Measurements from ENCODE around the gene ADRB1.

The ADRB1 gene

DNA sequence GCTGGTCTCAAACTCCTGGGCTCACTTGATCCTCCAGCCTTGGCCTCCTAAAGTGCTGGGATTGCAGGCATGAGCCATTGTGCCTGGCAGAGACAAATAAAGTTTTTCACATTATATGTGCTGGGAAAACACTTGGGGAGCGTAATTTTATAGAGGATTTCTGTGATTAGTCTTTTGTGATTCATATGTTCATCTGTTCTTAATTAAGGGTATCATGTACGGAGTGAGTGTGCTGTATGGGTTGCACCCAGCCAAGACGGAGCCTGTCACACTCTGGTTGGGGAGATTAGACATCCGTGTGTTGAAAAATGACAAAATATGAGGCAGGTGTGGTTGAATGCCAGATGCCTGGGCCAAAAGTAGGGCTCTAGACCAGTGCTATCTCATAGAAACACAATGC is 10.3 kb downstream of the ADRB1 start:
- FAIRE-seq (no peak), DNase-seq (ENCODE audit: low spot score) (no peak)

DNA sequence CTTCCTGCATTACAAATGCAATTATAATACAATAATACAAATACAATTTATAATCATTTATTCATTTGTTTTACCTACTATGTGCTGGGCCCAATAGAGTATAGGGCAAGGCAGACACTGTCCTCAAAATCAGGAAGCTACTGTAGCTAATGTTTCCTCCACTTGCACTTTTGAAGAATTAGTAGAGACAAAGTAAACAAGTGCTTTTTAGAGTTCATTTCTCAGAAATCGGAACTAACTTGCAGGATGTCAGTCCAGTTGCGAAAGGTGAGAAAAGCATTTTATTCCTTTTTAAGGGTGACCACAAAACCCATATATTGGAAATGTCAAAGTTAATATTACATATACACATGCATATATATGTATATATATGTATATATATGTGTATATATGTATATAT is 14.2 kb downstream of the ADRB1 start:
- DNase-seq (ENCODE audit: low spot score) (no peak), FAIRE-seq (no peak)

DNA sequence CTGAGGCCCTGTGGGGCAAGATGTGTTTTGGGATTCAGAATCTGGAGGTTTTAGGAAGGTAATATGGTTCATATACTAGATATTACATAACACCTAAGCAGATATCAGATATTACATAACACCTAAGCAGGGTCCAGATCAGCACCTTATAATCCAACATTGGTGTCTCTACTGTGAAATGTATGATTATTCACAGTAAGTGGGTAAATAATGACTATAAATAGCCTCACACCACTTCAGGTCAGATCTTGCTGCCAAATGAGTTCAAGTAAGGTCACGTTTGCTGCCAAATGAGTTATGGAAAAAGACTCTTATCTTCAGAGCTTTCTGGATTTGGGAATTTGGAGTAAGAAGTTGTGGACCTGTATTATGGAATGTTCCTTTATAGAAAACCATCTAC is 14.6 kb downstream of the ADRB1 start:
- FAIRE-seq, result no peak

DNA sequence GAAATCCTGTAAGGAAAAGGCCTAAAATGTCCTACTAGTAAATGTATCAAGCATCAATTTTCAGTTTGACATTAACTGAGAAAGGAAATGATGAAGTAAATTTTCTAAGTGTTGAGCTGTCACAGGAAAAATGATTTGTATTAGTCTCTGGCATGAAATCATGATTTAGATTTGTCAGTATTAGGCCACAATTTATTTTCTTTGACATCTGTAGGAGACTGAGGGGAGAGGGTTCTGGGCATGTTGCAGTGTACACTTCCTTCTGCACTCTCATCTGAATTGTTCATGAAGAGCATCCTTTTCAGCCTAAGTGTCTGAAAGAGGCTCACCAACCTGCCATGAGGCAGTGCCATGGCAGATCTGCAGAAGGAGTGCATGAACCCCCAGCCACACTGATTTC is 15.9 kb downstream of the ADRB1 start:
- DNase-seq (ENCODE audit: low spot score) (no peak), FAIRE-seq (no peak)

More for the DNA sequence above, 14.6 kb downstream of the ADRB1 start:
- DNase-seq (ENCODE audit: low spot score), result no peak

DNA sequence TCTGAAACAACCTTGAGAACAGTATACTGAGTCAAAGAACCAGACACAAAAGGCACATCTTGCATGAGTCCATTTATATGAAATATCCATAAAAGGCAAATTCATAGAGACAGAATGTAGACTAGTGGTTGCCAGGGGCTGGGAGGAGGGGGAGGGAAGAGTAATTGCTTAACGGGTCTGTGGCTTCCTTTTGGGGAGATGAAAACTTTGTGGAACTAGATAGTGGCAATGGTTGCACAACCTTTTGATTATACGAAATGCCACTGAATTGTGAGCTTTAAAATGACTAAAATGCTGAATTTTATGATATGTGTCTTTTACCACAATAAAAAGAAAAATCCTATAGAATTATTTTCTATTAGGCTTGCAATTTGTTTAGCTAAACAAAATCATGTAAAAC is 16.8 kb downstream of the ADRB1 start:
- FAIRE-seq (no peak), DNase-seq (ENCODE audit: low spot score) (no peak)

DNA sequence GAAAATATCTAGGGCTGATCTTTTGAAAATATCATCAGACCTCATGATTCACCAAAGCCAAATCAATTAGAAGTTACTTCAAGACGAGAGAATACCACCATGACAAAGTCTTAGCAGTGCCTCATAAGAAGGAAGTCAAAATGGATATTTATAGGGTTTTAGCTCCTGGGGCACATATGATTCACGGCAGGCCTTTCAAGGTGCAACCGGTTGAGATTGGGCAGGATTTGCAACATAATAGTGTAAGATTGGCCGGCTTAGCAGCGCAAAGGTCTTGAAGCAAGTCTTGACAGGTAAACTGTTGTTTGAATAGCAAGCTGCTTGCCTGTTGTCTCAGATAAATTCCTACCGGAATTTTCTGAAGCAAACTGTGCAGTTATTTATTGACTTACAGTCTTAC is 17.5 kb downstream of the ADRB1 start:
- DNase-seq (ENCODE audit: low spot score), result no peak
- no peak for FAIRE-seq

DNA sequence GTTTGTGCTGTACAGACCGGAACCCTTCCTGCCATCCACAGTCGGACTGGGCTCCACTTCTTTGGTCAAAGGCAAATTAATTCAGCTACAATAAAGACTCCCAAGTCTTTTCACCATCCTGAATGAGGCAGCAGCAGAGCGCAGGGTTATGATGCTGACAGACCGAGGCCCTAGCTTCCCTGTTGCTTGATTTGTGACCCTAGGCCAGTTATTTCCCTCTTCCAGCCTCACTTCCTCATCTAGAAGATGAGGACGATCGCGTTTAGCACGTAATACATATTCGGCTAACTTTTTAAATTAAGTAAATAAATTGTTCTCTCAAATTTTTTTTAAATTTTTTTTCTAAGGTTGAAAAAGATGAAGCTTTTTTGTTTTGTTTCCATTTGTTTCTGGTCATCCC is 18.1 kb downstream of the ADRB1 start:
- DNase-seq (ENCODE audit: low spot score) (no peak), FAIRE-seq (no peak)

DNA sequence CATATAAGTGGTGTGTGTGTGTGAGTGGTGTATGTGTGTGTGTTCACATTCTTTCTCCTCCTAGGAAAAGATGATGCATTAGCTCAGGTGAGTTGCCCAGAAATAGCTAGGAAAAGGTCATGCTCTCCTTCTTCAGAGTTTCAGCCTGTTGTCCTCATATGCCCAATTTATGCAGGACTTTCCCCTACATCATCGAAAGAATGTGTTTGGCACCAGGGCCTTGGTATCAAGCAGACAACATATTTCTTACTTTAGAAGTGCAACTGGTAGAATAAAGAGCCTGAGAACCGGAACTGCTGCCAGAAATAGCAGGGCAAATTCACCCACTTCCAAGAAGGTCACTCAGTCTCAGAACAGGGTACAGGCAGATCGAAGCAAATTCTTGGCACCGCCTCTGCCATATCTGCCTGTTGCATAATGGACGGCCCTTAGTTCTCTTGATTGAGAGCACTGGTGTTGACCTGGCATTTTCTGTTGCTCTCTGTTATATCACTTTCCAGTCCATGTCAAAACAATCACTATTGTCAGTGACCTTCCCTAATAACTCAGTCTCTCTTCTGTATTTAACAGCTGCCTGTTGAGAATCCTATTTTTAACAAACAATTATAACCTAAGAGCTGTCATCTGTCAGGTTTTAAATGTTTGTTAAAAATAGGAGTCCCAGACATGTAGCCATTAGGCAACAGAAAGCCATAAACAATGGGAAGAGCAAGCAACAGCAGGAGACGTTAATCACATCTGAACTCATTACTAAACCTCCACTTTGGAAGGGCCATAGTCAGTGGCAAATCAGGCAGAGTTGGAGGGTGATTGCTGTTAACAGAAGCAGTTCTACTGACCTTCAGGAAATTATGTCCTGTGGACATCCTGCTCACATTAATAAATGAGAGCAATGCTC is 20.7 kb downstream of the ADRB1 start:
- DNase-seq (ENCODE audit: low spot score) (no peak), FAIRE-seq (no peak)

DNA sequence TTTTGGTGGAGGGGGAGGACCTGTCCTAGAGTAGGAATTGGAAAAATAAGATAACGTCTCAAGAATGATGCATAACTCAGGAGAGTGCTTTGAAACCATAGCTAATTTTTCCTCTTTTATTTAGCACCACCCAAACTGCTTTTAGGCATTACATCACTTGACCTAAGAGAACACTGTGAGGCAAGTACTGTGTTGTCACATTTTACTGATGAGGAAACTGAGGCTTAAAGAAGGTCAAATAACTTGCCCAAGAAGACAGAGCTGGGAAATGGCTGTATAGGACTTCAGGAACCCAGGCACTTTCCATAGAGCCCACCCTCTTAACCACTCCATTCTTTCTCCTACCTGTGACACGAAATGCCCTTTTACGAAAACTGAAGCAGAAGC is 21.4 kb downstream of the ADRB1 start:
- DNase-seq (ENCODE audit: low spot score) (no peak), FAIRE-seq (no peak)

DNA sequence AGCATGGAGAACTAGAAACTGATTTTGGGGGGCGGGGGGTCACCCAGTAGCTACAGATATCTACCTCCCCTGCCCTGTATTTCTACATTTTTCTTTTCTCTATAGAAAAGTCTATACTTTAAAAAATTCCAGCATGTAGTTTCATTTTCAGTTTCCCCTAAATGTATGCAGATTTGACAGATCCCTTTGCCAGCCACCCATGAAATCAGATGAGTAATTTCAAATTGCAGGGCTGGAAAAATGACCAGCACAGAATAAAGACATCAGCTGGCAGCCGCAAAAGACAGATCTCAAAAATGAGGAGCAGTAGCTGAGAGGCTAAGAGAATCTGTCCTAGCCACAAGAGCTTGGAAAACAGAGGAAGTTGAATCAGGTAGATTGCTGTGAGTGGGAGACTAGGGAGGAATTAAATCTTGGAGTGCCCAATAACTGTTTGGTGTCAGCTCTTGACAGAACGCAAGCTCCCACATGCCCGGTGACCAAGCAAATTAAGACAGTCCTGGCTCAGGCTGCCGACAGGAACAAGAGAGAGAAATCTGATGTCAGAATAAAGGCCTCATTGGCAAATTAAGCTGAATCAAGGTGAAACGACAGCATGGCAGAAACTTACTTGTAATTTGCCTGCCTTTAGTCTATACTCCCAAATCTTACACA is 24.5 kb downstream of the ADRB1 start:
- no peak for FAIRE-seq

DNA sequence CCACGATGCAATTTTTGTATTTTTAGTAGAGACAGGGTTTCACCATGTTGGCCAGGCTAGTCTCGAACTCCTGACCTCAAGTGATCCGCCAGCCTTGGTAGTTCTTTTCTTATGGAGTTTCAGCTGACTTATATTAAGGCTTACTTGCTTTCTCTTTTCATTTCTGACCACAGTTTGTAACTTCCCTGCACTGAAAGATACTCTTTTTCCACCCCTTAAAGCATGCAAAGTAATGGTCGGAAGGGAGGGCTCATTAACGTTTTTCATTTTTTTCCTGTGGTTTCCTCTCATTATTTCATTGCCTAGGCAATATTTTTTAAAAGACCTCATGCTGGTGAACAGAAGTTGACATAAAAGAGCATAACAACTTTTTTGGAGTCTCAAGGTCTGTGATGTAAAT is 27.0 kb downstream of the ADRB1 start:
- no peak for FAIRE-seq
- DNase-seq (ENCODE audit: low spot score), result no peak

More for the DNA sequence above, 24.5 kb downstream of the ADRB1 start:
- no peak for DNase-seq (ENCODE audit: low spot score)

DNA sequence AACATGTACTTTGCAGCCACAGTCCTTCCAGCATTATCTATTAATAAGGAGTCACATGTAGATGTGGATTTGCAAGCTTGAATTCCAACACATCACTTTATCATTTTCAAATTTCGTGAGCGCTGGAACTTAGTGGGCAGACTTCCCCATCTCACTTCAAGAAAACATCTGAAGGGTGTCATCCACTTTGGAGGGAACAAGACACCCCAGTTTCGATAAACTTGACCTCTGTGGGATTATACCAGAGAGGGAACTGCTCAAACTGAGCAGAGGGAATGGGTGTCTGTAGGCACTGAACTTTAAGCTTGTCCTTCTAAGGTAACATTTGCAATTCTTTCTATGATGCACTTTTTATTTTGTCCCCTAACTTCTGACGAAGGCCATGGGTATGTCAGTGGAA is 27.5 kb downstream of the ADRB1 start:
- FAIRE-seq, result no peak
- DNase-seq (ENCODE audit: low spot score), result no peak

DNA sequence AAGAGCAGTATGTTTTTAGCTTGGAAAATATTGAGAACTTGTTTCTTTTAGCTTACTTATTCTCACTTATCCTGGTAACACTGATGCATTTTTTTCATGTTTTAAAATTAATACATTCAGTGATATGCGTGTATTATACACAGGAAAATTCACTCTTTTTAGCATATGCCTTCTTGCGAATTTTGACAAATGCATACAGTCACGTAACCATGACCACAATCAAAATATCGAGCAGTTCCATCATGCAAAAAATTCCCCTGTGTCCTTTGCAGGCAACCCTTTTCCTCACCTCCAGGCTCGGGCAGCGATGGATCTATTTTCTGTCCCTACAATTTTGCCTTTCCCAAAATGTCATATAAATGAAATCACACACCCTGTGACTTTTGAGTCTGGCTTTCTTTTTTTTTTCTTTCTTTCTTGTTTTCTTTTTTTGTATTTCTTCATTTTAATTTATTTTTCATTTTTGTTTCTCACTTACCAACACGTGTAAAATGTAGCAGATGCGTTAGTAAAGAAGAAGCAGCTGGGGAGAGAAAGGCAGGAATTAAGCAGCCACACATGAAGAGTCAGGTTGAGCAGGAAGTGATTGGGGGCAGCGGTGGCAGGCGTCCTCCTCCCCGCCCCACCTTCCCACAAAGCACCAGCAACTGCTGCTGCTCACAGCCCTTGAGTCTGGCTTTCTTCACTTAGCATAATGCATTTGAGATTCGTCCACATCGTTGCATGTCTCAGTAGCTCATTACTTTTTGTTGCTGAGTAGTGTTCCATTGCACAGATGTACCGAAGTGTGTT is 29.9 kb downstream of the ADRB1 start:
- no peak for DNase-seq (ENCODE audit: low spot score)
- no peak for FAIRE-seq

DNA sequence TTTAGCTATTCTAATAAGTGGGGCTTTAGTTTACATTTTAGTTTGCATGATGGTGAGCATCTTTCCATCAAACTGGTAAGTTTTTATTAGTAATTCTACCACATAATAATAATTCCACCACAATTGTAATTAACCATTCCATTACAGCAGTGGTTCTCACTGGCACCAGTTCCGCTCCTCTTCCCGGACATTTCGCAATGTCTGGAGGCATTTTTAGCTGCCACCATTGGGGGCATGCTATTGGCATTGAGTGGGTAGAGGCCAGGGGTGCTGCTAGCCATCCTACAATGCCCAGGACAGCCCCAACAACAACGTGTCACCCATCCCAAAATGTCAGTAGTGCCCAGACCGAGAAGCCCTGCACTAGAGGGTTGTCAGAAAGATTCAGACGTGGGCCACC is 31.4 kb downstream of the ADRB1 start:
- FAIRE-seq, result no peak
- no peak for DNase-seq (ENCODE audit: low spot score)

DNA sequence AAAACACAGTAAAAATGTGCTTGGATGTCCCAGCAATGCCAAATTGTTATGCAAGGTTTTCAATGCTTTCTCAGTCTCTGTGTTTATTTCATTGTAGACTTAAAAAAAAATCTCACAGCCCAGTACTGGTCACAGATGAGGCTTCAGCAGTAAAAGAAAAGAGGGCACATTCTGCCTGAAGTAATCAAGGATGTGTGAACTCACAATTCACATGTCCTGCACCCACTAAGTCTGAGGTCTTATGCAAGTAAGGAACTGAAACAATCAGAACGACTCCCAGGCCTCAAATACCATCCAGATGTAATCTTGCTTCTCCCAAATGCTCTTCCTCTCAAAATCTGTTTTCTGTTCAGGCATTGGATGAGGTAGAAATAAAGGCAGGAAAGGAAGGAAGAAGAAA is 33.7 kb downstream of the ADRB1 start:
- no peak for DNase-seq (ENCODE audit: low spot score)
- no peak for FAIRE-seq

DNA sequence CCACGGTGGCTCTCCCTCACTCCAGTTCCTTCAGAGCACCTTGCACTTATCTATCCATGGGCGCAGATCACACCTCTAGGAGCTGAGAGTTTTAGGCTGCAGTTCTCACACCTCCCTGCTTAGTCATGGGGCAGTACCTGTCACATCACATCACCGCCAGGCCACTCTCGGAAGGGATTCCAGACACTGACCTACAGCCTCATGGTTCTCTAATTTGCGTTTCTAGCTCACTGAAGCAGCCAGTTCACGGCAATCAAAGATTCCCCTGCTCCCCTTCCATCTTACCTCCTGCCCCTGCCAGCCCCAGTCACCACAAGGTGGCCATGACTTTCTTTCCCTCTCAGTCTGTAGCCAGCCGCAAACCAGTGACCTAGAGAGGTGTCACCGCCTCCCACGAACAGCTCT is 34.2 kb downstream of the ADRB1 start:
- no peak for FAIRE-seq
- no peak for DNase-seq (ENCODE audit: low spot score)

DNA sequence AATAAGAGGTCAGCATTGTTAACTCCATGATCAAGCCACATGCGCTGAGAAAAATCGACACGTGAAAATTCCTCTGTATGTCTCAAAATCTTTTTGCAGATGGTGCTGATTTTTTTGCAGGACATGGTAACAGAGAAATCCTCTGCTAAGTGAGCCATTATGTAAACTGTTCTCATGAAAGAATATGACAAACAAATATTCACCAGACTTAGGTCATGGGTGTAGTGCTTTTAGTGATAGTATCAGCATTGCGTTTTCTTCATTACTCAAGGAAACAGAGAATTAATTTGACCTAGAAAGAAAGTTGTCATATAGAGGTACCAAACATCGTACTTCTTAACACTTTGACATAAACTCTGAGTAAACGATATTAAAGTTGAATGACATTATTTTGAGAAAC is 34.7 kb downstream of the ADRB1 start:
- FAIRE-seq (no peak), DNase-seq (ENCODE audit: low spot score) (no peak)

DNA sequence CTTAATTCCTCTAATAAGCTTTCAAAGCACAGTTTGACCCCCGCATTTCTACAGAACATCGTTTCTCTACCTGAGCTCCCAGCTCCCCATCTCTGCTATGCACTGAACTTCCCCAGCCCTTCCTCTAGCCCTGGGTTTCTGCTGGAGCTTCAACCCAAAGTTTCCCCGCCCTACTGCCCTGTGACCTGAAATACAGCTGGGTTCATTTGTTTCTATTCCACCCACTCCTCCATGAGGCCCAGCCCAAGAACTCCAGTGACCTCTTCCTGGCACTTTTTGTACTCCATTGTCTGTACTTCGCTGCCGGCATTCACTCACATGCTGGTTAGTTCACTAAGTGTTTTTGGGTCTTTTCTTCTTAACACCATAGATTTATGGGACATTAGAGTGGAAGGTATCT is 35.8 kb downstream of the ADRB1 start:
- DNase-seq (ENCODE audit: low spot score), result no peak
- no peak for FAIRE-seq

DNA sequence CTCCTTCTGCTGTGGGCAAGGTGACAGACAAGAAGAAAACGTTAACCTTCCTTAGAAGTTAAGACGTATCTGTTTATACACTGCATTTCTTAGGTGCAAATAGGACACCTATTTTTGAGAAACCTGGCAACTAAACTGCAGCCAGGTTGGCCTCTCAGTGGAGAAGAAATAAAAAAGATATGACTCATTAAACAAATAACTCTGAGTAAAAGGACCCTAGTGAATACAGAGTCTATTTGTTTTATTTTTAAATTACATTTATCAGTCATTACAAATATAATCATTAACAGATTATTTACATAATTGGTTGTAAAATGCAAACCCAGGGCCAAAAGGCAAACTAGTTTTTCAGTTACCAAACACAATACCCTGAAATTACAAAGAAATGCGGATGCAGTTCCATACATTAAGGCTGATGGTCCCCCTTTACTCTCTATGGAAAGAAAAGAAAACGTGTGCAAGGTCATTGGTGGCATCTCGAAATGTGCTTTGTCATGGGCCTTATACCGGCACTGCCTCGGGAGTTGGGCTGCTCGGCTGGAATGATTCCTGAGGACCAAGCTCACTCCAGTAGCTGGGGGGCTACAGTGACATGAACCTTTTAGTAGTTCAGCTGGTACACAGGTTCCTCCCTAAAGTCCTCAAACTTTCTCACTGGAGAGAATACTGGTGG is 38.4 kb downstream of the ADRB1 start:
- DNase-seq (ENCODE audit: low spot score) (no peak), FAIRE-seq (no peak)

DNA sequence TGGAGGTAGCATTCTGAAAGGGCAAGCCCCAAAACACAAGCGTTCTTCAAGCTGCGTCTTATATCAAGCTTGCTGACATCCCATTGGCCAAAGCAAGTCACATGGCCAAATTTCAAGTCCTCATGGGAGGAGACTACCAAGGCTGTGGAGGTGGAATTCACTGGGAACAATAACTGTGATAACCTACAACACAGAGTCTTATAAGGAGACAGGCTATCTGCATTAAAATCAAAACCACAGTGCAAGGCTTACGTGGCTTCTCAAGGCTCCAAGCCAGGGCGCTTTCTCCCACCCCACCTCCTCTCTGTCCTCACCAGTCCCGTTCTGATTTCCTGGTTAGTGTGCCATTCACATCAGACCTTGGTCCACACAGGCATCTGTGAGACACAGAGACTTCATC is 39.4 kb downstream of the ADRB1 start:
- DNase-seq (ENCODE audit: low spot score) (no peak), FAIRE-seq (no peak)

DNA sequence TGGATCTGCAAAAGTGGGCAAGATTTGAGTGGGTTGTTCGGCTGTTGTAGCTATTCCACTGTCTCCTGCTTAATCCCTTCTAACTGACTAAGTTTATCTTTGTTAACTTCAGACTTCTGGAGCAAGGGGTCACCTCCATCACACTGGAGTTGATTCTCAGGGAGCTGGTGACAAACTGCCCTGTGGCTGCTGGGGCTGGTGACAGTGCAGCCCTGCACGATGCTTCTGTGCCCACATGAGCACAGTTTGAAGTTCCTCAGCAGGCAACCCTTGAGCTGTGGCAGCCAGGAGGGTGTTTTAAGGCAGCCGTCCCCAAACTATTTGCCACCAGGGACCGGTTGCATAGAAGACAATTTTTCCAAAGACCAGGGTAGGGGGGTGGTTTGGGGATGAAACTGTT is 40.5 kb downstream of the ADRB1 start:
- no peak for FAIRE-seq
- DNase-seq (ENCODE audit: low spot score), result no peak

DNA sequence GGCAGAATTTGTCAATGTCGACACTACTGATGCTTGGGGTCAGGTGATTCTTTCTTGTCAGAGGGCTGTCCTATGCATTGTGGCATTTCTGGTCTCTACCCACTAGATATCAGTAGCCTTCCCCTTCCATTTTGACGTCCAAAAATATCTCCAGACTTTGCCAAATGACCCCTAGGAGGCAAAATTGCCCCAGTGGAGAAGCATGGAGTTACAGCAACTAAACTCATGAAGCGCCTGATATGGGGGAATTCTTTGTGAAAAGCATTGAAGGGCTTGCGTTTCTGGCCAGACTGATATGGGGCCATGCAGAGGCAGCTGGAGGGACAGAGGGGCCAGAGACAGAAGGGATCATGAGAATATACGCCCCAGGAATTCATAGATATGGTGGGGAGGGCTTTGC is 43.6 kb downstream of the ADRB1 start:
- FAIRE-seq, result no peak
- no peak for DNase-seq (ENCODE audit: low spot score)
